ENCODE measurements around the gene GPANK1.

DNA sequence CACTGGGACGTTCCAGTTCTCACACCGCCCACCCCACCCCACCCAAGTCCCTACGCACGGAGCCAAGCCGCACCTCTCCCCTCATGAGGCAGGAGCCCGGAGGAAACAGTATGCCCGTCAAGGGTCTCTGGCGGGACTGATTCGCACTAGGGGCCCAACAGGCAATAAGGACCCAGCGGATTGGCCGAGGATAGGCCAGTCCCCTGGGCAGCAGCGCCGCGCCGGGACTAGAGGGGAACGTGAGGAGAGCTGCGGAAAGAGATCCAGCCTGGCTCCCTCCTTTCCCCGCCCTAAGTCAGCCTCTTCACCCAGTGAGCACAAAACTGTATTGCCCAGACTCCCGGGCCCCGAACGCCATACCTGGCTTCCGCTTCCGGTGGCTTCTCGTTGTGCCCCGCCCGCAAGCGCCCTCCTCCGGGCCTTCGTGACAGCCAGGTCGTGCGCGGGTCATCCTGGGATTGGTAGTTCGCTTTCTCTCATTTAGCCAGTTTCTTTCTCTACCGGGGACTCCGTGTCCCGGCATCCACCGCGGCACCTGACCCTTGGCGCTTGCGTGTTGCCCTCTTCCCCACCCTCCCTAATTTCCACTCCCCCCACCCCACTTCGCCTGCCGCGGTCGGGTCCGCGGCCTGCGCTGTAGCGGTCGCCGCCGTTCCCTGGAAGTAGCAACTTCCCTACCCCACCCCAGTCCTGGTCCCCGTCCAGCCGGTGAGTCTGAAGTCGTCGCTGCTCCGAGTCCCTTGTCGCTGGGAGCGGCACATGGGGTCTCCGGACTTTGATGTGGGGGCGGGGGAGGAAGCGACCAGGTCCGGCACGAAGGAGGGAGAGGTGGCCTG lies 922 bp upstream of the GPANK1 start, which contains the start of gene CSNK2B:
- TF ChIP-seq POU2F2 (IDR thresholded peaks at IDR 0.05; ENCODE audit: low read depth, low read length) (peak; percentile 44; the same call in 1 of the 2 replicates), POLR2A (IDR thresholded peaks at IDR 0.05; ENCODE audit: low read depth, low read length) (peak; percentile 95), TAF1 (IDR thresholded peaks at IDR 0.05; ENCODE audit: low read depth, low read length) (peak; percentile 73), POLR2AphosphoS5 (IDR thresholded peaks at IDR 0.05; ENCODE audit: low read depth, low read length) (peak; percentile 95)
